CD14-positive monocyte (primary cell): ENCODE results near the gene SYT8. TPM values are rescaled to one million over a fixed set of nuclear protein-coding genes. Genes with fewer than 3 reads are reported as not detected.

Experiments
- DNase-seq, 3 donors: peaks; one replicate each; pipeline ENCODE4 v3.0.0-alpha.2; 2011 to 2022
- H2AFZ ChIP-seq: 2 replicates; pipeline ENCODE4 v1.6.0; 2012; ENCODE audit warnings: mild to moderate bottlenecking, low read depth, low read length, inconsistent platforms; ENCODE audit not compliant: insufficient read depth, poor library complexity, severe bottlenecking
- H3K27ac ChIP-seq, 2 donors: 1 replicate in 1 of 2; 2 replicates in 1 of 2; pipeline ENCODE4 v1.5.1; 2012 to 2013; ENCODE audit warnings: low read length in 2 of 2, control low read depth in 1 of 2, inconsistent platforms in 1 of 2, low read depth in 1 of 2, mild to moderate bottlenecking in 1 of 2
- H3K27me3 ChIP-seq, 2 donors: one replicate each; pipeline versions ENCODE4 v1.6.0 to v1.6.1; 2011 to 2013; ENCODE audit warnings: low read length in 2 of 2; ENCODE audit not compliant: control insufficient read depth in 2 of 2, insufficient read depth in 2 of 2
- H3K36me3 ChIP-seq, 2 donors: replicated peaks in 1 of 2; 1 replicate in 1 of 2; 2 replicates in 1 of 2; pipeline versions ENCODE4 v1.5.1 to v1.6.1; 2012 to 2013; ENCODE audit warnings: low read length in 2 of 2, control low read depth in 1 of 2, inconsistent platforms in 1 of 2, mild to moderate bottlenecking in 1 of 2; ENCODE audit not compliant: insufficient read depth in 2 of 2, control insufficient read depth in 1 of 2
- H3K4me1 ChIP-seq, 2 donors: 1 replicate in 1 of 2; 2 replicates in 1 of 2; pipeline versions ENCODE4 v1.5.1 to v1.6.1; 2012 to 2013; ENCODE audit warnings: low read length in 2 of 2, control low read depth in 1 of 2, inconsistent platforms in 1 of 2, mild to moderate bottlenecking in 1 of 2, moderate library complexity in 1 of 2; ENCODE audit not compliant: insufficient read depth in 2 of 2, control insufficient read depth in 1 of 2
- H3K4me2 ChIP-seq: replicated peaks from 2 replicates; pipeline ENCODE3; 2012; ENCODE audit warnings: low read length, moderate library complexity, mild to moderate bottlenecking; ENCODE audit not compliant: poor library complexity, severe bottlenecking; ENCODE audit errors: extremely low read depth
- H3K4me3 ChIP-seq, 3 experiments: fragments of 200-600 bp in 1 of 3; sonication (generic) in 1 of 3; replicated peaks in 1 of 3; 1 replicate in 2 of 3; 2 replicates in 1 of 3; pipeline ENCODE4 v1.5.1; 2011 to 2013; ENCODE audit warnings: low read length in 3 of 3, mild to moderate bottlenecking in 3 of 3, control low read depth in 2 of 3, low read depth in 2 of 3, inconsistent platforms in 1 of 3, moderate library complexity in 1 of 3
- H3K79me2 ChIP-seq: 2 replicates; pipeline ENCODE4 v1.6.0; 2012; ENCODE audit warnings: mild to moderate bottlenecking, control low read depth, inconsistent platforms, low read length, moderate library complexity; ENCODE audit not compliant: insufficient read depth
- H3K9ac ChIP-seq: 2 replicates; pipeline ENCODE4 v1.6.0; 2017; ENCODE audit warnings: low read length, mild to moderate bottlenecking; ENCODE audit not compliant: insufficient read depth, poor library complexity, severe bottlenecking
- H3K9me3 ChIP-seq, 2 donors: replicated peaks in 1 of 2; 1 replicate in 1 of 2; 2 replicates in 1 of 2; pipeline versions ENCODE4 v1.5.1 to v1.6.1; 2012 to 2013; ENCODE audit warnings: low read length in 2 of 2, control low read depth in 1 of 2; ENCODE audit not compliant: control insufficient read depth in 1 of 2, insufficient read depth in 1 of 2
- H4K20me1 ChIP-seq: 2 replicates; pipeline ENCODE4 v1.6.0; 2012; ENCODE audit warnings: mild to moderate bottlenecking, low read length, control low read depth, moderate library complexity; ENCODE audit not compliant: insufficient read depth
- H3K27ac Mint-ChIP-seq, 7 donors: one replicate each; pipeline ENCODE4 v1.8.0; 2020; ENCODE audit warnings: mild to moderate bottlenecking in 7 of 7, mixed read lengths in 7 of 7, moderate library complexity in 6 of 7, inconsistent platforms in 2 of 7
- H3K27me3 Mint-ChIP-seq, 3 donors: one replicate each; pipeline ENCODE4 v1.8.0; 2021 to 2022; ENCODE audit warnings: low read depth in 3 of 3, mild to moderate bottlenecking in 3 of 3, mixed read lengths in 3 of 3, moderate library complexity in 3 of 3, inconsistent platforms in 1 of 3
- H3K36me3 Mint-ChIP-seq, 2 donors: one replicate each; pipeline ENCODE4 v1.8.0; 2020; ENCODE audit warnings: mixed read lengths in 2 of 2, inconsistent platforms in 1 of 2, mild to moderate bottlenecking in 1 of 2
- H3K4me1 Mint-ChIP-seq: one replicate; pipeline ENCODE4 v1.8.0; 2020; ENCODE audit warnings: mild to moderate bottlenecking, mixed read lengths
- H3K4me3 Mint-ChIP-seq, 2 donors: one replicate each; pipeline ENCODE4 v1.8.0; 2020; ENCODE audit warnings: mild to moderate bottlenecking in 2 of 2, mixed read lengths in 2 of 2, moderate library complexity in 1 of 2
- H3K9me3 Mint-ChIP-seq, 7 donors: one replicate each; pipeline ENCODE4 v1.8.0; 2020 to 2022; ENCODE audit warnings: mixed read lengths in 7 of 7, mild to moderate bottlenecking in 6 of 7, moderate library complexity in 6 of 7, inconsistent platforms in 2 of 7
- WGBS: methylation state at CpG from one replicate; pipeline ENCODE4 v1.1.5; 2013; ENCODE audit warnings: missing lambda C conversion rate; ENCODE audit not compliant: insufficient coverage; 5-methylcytosine and 5-hydroxymethylcytosine counted together
- intact Hi-C, 2 donors: fragments of 100-400 bp; cut with micrococcal nuclease; formaldehyde crosslinking; loops; one replicate each; pipeline versions ENCODE4 v1.15.0 to v1.15.1; 2023
- polyA plus RNA-seq, 3 donors: library from polyadenylated mRNA; depleted of rRNA in 1 of 3; unstranded in 2 of 3; stranded (reverse) in 1 of 3; fragments of 300-500 nt in 2 of 3; fragments of >200 nt in 1 of 3; fragmentation: Illumina TruSeq in 2 of 3; gene quantifications; 1 replicate in 2 of 3; 2 replicates in 1 of 3; pipeline ENCODE4 v1.2.3, GENCODE V29; 2012 to 2021
- TF ChIP-seq, protein P1 (sequence below): fragments of 200-600 bp; IDR thresholded peaks from one replicate; pipeline ENCODE4 v1.8.0; 2022; ENCODE audit warnings: antibody characterized with exemption, mild to moderate bottlenecking

The SYT8 gene
- polyA plus RNA-seq, 3 donors, result not detected

DNA sequence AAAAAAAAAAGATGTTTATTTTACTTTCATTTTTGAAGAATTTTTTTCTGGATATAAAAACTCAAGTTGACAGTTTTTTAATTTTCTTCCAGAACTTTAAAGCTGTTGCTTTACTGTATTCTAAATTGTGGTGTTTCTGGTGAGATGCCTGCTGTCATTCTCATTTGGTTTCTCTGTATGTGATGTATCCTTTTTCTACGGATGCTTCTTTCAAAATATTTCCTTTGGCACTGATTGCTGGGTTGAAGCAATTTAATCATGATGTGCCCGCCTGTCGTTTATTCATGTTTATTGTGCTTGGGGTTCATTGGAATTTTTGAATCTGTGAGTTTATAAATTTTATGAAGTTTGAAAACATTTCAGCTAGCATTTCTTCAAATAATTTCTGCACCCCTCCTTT is 41.7 kb upstream of the SYT8 start:
- Mint-ChIP-seq H3K36me3 (peaks cover 0 to 4% of the 10 kb centered on the region in 2 donors), H3K27ac (peak overlapping the region in 1 of 7 donors; percentile 13), H3K4me1 (peaks cover 11% of the 10 kb centered on the region), H3K9me3 (peaks cover 0 to 12% (median 4%) of the 10 kb centered on the region in 7 donors), H3K4me3 (peak overlapping the region in 1 of 2 donors; percentile 28), H3K27me3 (peaks cover 26 to 61% (median 30%) of the 10 kb centered on the region in 3 donors)
- intact Hi-C loops, result loop anchor here in 1 of 2 donors (5.0 kb wide), 2 partner anchors 34 to 36 kb away; no protein-coding TSS in a partner anchor
- peak overlapping the region; percentile 34 for H3K4me2 ChIP-seq
- no peak for DNase-seq
- no peaks in the 10 kb centered on the region for H3K9me3 ChIP-seq
- H3K4me1 ChIP-seq, result peaks cover 4 to 14% of the 10 kb centered on the region in 2 donors
- no peak overlapping the region for H3K9ac ChIP-seq
- TF ChIP-seq, protein P1, sequence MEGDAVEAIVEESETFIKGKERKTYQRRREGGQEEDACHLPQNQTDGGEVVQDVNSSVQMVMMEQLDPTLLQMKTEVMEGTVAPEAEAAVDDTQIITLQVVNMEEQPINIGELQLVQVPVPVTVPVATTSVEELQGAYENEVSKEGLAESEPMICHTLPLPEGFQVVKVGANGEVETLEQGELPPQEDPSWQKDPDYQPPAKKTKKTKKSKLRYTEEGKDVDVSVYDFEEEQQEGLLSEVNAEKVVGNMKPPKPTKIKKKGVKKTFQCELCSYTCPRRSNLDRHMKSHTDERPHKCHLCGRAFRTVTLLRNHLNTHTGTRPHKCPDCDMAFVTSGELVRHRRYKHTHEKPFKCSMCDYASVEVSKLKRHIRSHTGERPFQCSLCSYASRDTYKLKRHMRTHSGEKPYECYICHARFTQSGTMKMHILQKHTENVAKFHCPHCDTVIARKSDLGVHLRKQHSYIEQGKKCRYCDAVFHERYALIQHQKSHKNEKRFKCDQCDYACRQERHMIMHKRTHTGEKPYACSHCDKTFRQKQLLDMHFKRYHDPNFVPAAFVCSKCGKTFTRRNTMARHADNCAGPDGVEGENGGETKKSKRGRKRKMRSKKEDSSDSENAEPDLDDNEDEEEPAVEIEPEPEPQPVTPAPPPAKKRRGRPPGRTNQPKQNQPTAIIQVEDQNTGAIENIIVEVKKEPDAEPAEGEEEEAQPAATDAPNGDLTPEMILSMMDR, result no peak
- no CpG with 5 or more reads among the region's 3 CpGs for WGBS
- no peak overlapping the region for H2AFZ ChIP-seq
- no peaks in the 10 kb centered on the region for H3K36me3 ChIP-seq
- no peaks in the 10 kb centered on the region for H4K20me1 ChIP-seq
- H3K27me3 ChIP-seq, result peaks cover under 1 to 3% of the 10 kb centered on the region in 2 donors
- no peak overlapping the region for H3K27ac ChIP-seq
- H3K4me3 ChIP-seq, result no peak overlapping the region
- no peaks in the 10 kb centered on the region for H3K79me2 ChIP-seq

DNA sequence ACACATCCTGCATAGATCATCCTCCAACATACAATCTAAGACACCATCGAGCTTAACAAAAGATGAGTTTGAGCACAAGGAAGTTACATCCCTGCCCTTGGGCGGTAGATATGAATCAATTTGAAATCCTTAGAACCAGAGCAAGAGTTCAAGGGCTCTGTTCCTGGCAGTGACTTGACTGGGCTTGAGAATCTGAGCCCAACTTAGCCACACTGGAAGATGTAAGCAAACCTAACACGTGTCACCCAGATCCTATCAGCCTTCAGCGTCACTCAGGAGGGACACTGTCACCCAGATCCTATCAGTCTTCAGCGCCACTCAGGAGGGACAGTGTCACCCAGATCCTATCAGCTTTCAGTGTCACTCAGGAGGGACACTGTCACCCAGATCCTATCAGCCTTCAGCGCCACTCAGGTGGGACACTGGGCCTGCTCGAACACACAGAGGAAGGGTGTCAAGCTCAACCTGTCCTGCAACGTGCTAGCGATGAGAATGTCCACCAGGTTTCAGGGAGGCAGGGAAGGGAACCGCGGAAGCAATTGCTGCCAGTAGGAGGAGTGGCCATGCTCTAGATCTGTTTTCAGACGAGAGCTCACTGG is 38.3 kb upstream of the SYT8 start:
- H3K79me2 ChIP-seq, result no peaks in the 10 kb centered on the region
- no peak overlapping the region for H3K27ac Mint-ChIP-seq
- H3K4me3 Mint-ChIP-seq, result peak overlapping the region in 1 of 2 donors; percentile 40
- H3K27me3 ChIP-seq, result peaks cover 3 to 14% of the 10 kb centered on the region in 2 donors
- H3K36me3 Mint-ChIP-seq, result peaks cover 0 to 4% of the 10 kb centered on the region in 2 donors
- H3K27me3 Mint-ChIP-seq, result peaks cover 26 to 66% (median 47%) of the 10 kb centered on the region in 3 donors
- no peak overlapping the region for H2AFZ ChIP-seq
- no peak for DNase-seq
- H3K4me1 ChIP-seq, result peaks cover 4 to 14% of the 10 kb centered on the region in 2 donors
- peaks cover 11% of the 10 kb centered on the region for H3K4me1 Mint-ChIP-seq
- H3K4me2 ChIP-seq, result no peak overlapping the region
- no peak overlapping the region for H3K9ac ChIP-seq
- intact Hi-C loops, result loop anchor here in 1 of 2 donors (5.0 kb wide), 1 partner anchor 39 kb away; no protein-coding TSS in a partner anchor
- TF ChIP-seq, protein P1, result no peak
- H3K9me3 Mint-ChIP-seq, result peaks cover 0 to 12% (median 4%) of the 10 kb centered on the region in 7 donors
- H4K20me1 ChIP-seq, result no peaks in the 10 kb centered on the region
- H3K36me3 ChIP-seq, result no peaks in the 10 kb centered on the region
- no peaks in the 10 kb centered on the region for H3K9me3 ChIP-seq
- H3K4me3 ChIP-seq, result no peak overlapping the region
- 95% methylated on average over 11 of the region's 12 CpGs for WGBS
- H3K27ac ChIP-seq, result no peak overlapping the region
